WTC11 (cell line): ENCODE data around the gene SRCIN1. TPM values are rescaled to one million over a fixed set of nuclear protein-coding genes. Genes with fewer than 3 reads are reported as not detected.

Experiments
- ATAC-seq: fragments of 200-7000 bp; cut with Tn5 transposase; 2 replicates; pipeline ENCODE4 v1.10.0; 2021; ENCODE audit warnings: mild to moderate bottlenecking, moderate library complexity
- CTCF ChIA-PET: fragments of 300-600 bp; sonication (Branson Sonifier 250); formaldehyde crosslinking; loops from one replicate; lab custom pipeline; 2021; ENCODE audit warnings: antibody characterized with exemption; lab: Charles Lee
- POLR2A ChIA-PET: fragments of 350-600 bp; sonication (Branson Sonifier 250); formaldehyde crosslinking; loops from one replicate; lab custom pipeline; 2021; ENCODE audit warnings: antibody characterized with exemption; lab: Charles Lee
- DNase-seq: peaks from one replicate; pipeline ENCODE4 v3.0.0; 2021; ENCODE audit warnings: low spot score
- H3K27ac Mint-ChIP-seq: 2 replicates; pipeline ENCODE4 v1.8.0; 2021; ENCODE audit warnings: mixed read lengths
- H3K27me3 Mint-ChIP-seq: 2 replicates; pipeline ENCODE4 v1.8.0; 2021; ENCODE audit warnings: low read depth, mild to moderate bottlenecking, moderate library complexity, mixed read lengths
- H3K36me3 Mint-ChIP-seq: 2 replicates; pipeline ENCODE4 v1.8.0; 2021; ENCODE audit warnings: mixed read lengths
- H3K4me1 Mint-ChIP-seq: 2 replicates; pipeline ENCODE4 v1.8.0; 2022; ENCODE audit warnings: mixed read lengths
- H3K4me3 Mint-ChIP-seq: 2 replicates; pipeline ENCODE4 v1.8.0; 2021; ENCODE audit warnings: mild to moderate bottlenecking, moderate library complexity, mixed read lengths
- H3K9me3 Mint-ChIP-seq: 2 replicates; pipeline ENCODE4 v1.8.0; 2021; ENCODE audit warnings: mixed read lengths
- AR ChIP-seq: fragments of 250-450 bp; sonication (Bioruptor Pico); IDR thresholded peaks from 2 replicates; pipeline ENCODE4 v1.9.0; 2021; ENCODE audit warnings: mild to moderate bottlenecking
- CREB1 ChIP-seq: sonication (generic); formaldehyde crosslinking; IDR thresholded peaks from 2 replicates; pipeline ENCODE4 v1.8.0; 2023; ENCODE audit warnings: mild to moderate bottlenecking, missing genetic modification reagents
- EMX1 ChIP-seq: fragments of 250-450 bp; sonication (Bioruptor Pico); IDR thresholded peaks from 2 replicates; pipeline ENCODE4 v1.8.0; 2021; ENCODE audit warnings: mild to moderate bottlenecking
- ETV6 ChIP-seq: sonication (generic); formaldehyde crosslinking; IDR thresholded peaks from 2 replicates; pipeline ENCODE4 v1.8.1; 2022; ENCODE audit warnings: mild to moderate bottlenecking, missing genetic modification reagents
- GTF2I ChIP-seq: fragments of 250-450 bp; sonication (Bioruptor Pico); conservative IDR thresholded peaks from 2 replicates; pipeline ENCODE4 v1.4.0; 2021; ENCODE audit warnings: mild to moderate bottlenecking
- IRF1 ChIP-seq: sonication (generic); formaldehyde crosslinking; IDR thresholded peaks from 2 replicates; pipeline ENCODE4 v1.8.0; 2023; ENCODE audit warnings: missing genetic modification reagents
- MAX ChIP-seq: sonication (generic); formaldehyde crosslinking; IDR thresholded peaks from 2 replicates; pipeline ENCODE4 v1.8.0; 2022; ENCODE audit warnings: mild to moderate bottlenecking, missing genetic modification reagents
- MXD4 ChIP-seq: fragments of 250-450 bp; sonication (Bioruptor Pico); IDR thresholded peaks from 2 replicates; pipeline ENCODE4 v1.8.0; 2021; ENCODE audit warnings: mild to moderate bottlenecking, moderate library complexity, borderline replicate concordance
- NR2C2 ChIP-seq: sonication (generic); formaldehyde crosslinking; IDR thresholded peaks from 2 replicates; pipeline ENCODE4 v1.8.0; 2022; ENCODE audit warnings: mild to moderate bottlenecking, missing genetic modification reagents
- TCF7 ChIP-seq: sonication (generic); formaldehyde crosslinking; IDR thresholded peaks from 2 replicates; pipeline ENCODE4 v1.8.0; 2022; ENCODE audit warnings: mild to moderate bottlenecking, low read depth, missing genetic modification reagents, moderate library complexity
- TEAD4 ChIP-seq: sonication (generic); formaldehyde crosslinking; IDR thresholded peaks from 2 replicates; pipeline ENCODE4 v1.8.0; 2022; ENCODE audit warnings: mild to moderate bottlenecking, missing genetic modification reagents
- TP53 ChIP-seq: sonication (generic); formaldehyde crosslinking; IDR thresholded peaks from 2 replicates; pipeline ENCODE4 v1.8.1; 2023; ENCODE audit warnings: mild to moderate bottlenecking, missing genetic modification reagents
- ZBTB21 ChIP-seq: sonication (generic); formaldehyde crosslinking; IDR thresholded peaks from 2 replicates; pipeline ENCODE4 v1.8.1; 2023; ENCODE audit warnings: mild to moderate bottlenecking, missing genetic modification reagents, borderline replicate concordance
- ZNF121 ChIP-seq: sonication (generic); formaldehyde crosslinking; IDR thresholded peaks from 2 replicates; pipeline ENCODE4 v1.8.0; 2023; ENCODE audit warnings: missing genetic modification reagents
- ZNF423 ChIP-seq: fragments of 250-450 bp; sonication (Bioruptor Pico); IDR thresholded peaks from 2 replicates; pipeline ENCODE4 v2.1.2; 2022; ENCODE audit warnings: mild to moderate bottlenecking, moderate library complexity
- total RNA-seq: library from RNA; stranded (reverse); gene quantifications from 3 replicates; pipeline ENCODE4 v1.2.3, GENCODE V29; 2021
- TF ChIP-seq, protein P1 (sequence below): sonication (generic); formaldehyde crosslinking; IDR thresholded peaks from 2 replicates; pipeline ENCODE4 v1.8.0; 2022; ENCODE audit warnings: missing genetic modification reagents
- TF ChIP-seq, protein P2 (sequence below): sonication (generic); formaldehyde crosslinking; IDR thresholded peaks from 2 replicates; pipeline ENCODE4 v1.8.1; 2022; ENCODE audit warnings: missing genetic modification reagents, borderline replicate concordance

Gene SRCIN1
- total RNA-seq, 1 experiment from 2014 or later, result 17.3 TPM

DNA sequence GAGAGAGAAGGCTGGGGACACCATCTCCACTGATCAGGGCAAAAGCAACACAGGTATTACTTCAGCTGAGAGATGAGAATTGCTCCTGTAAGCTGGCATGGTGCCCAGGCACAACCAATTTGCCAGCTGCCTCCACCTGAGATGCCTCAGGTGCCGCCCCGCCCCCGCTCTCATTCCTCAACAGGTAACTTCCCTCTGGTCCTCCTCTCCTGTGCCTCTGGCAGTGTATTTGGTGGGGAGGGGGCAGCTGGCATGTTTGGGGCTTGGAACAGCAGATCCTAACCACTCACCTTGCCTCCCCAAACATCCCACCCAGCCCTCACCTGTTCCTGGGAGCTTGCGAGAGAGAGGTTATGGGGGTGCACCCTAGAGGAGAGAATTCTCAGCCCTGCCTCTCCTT, 2.9 kb upstream of the SRCIN1 start (continued):
- TF ChIP-seq AR (CRISPR knock-in tag) (no peak), MXD4 (CRISPR knock-in tag) (no peak), TCF7 (CRISPR knock-in tag) (no peak), CREB1 (CRISPR knock-in tag) (no peak), TEAD4 (CRISPR knock-in tag) (no peak), ETV6 (CRISPR knock-in tag) (no peak)
- TF ChIP-seq, all 79 proteins: peak for 0

DNA sequence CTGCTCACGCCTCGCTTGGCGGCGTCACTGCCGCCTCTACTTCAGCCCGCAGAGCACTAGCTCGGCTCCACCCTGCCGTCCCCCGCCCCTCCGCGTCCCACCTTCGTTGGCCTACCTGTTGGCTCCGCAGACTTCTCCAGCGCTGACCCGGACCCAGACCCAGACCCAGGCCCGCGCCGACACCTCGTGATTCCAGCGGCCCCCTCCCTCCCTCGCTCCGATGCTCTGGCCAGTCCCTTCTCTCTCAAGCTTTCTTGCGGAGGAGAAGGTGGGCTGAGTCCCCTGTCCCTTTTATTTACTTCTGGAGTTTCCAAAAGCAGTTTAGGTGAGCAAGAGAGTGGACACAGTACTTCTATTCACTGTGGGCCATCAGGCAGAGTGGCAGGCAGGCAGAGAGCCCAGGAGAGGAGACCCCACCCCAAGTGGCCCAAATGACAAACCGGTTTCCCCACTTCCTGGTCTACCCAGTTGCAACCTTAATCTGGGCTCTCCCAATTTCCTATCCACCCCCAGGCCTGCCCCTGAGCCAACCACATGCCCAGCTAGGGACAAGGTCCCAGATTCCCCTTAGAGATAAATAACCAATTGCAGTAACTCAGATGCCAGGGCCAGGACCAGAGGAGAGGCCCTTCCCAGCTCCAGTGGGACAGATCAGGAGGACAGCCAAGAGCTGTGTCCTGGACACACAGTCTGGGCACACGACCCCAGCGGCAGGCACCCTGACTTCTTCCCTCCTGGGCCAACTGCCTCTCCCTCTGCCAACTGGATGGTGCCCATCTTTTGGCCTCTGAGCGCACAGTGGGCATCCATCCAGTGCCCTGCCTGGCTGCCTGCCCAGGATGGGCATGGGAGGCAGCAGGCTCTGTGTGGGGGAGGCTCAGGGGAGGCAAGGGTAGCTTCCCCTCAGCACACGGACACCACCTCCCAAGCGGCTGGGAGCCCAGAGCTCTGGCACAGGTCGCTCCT, 1.2 kb upstream of the SRCIN1 start:
- DNase-seq, result no peak

More for the DNA sequence above, 1.2 kb upstream of the SRCIN1 start:
- POLR2A ChIA-PET, result interaction anchor here (0.6 kb wide), 1 partner anchor 1432 kb away, joined by 4 read pairs; no protein-coding TSS in a partner anchor
- Mint-ChIP-seq H3K4me3 (peak overlapping the region; percentile 71), H3K9me3 (peaks cover 4% of the 10 kb centered on the region)
- ATAC-seq, result no peak
- no peak for TF ChIP-seq IRF1 (CRISPR knock-in tag)
- TF ChIP-seq ZNF423, result no peak
- TF ChIP-seq, protein P1, sequence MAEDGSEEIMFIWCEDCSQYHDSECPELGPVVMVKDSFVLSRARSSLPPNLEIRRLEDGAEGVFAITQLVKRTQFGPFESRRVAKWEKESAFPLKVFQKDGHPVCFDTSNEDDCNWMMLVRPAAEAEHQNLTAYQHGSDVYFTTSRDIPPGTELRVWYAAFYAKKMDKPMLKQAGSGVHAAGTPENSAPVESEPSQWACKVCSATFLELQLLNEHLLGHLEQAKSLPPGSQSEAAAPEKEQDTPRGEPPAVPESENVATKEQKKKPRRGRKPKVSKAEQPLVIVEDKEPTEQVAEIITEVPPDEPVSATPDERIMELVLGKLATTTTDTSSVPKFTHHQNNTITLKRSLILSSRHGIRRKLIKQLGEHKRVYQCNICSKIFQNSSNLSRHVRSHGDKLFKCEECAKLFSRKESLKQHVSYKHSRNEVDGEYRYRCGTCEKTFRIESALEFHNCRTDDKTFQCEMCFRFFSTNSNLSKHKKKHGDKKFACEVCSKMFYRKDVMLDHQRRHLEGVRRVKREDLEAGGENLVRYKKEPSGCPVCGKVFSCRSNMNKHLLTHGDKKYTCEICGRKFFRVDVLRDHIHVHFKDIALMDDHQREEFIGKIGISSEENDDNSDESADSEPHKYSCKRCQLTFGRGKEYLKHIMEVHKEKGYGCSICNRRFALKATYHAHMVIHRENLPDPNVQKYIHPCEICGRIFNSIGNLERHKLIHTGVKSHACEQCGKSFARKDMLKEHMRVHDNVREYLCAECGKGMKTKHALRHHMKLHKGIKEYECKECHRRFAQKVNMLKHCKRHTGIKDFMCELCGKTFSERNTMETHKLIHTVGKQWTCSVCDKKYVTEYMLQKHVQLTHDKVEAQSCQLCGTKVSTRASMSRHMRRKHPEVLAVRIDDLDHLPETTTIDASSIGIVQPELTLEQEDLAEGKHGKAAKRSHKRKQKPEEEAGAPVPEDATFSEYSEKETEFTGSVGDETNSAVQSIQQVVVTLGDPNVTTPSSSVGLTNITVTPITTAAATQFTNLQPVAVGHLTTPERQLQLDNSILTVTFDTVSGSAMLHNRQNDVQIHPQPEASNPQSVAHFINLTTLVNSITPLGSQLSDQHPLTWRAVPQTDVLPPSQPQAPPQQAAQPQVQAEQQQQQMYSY, result no peak
- TF ChIP-seq, protein P2, sequence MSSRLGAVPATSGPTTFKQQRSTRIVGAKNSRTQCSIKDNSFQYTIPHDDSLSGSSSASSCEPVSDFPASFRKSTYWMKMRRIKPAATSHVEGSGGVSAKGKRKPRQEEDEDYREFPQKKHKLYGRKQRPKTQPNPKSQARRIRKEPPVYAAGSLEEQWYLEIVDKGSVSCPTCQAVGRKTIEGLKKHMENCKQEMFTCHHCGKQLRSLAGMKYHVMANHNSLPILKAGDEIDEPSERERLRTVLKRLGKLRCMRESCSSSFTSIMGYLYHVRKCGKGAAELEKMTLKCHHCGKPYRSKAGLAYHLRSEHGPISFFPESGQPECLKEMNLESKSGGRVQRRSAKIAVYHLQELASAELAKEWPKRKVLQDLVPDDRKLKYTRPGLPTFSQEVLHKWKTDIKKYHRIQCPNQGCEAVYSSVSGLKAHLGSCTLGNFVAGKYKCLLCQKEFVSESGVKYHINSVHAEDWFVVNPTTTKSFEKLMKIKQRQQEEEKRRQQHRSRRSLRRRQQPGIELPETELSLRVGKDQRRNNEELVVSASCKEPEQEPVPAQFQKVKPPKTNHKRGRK (CRISPR knock-in tag), result no peak
- no peak for TF ChIP-seq NR2C2 (CRISPR knock-in tag)
- TF ChIP-seq EMX1 (CRISPR knock-in tag), result no peak
- 0 out of 2 replicates have a peak, but pooled peaks have one; percentile 21 for TF ChIP-seq TP53 (CRISPR knock-in tag)
- no peak for TF ChIP-seq GTF2I (CRISPR knock-in tag)
- peak; percentile 2; the same call in 1 of the 2 replicates for TF ChIP-seq MAX (CRISPR knock-in tag)
- TF ChIP-seq ZBTB21 (CRISPR knock-in tag), result peak; percentile 71; the same call in 1 of the 2 replicates
- TF ChIP-seq ZNF121 (CRISPR knock-in tag), result 0 out of 2 replicates have a peak, but pooled peaks have one; percentile 0
- TF ChIP-seq, all 79 proteins: peak for 4
- H3K27me3 Mint-ChIP-seq, result peaks cover 45% of the 10 kb centered on the region
- H3K36me3 Mint-ChIP-seq, result peaks cover 6% of the 10 kb centered on the region
- CTCF ChIA-PET, result interaction anchor here (0.7 to 27.2 kb wide), 18 partner anchors 9 to 128 kb away, joined by 3 to 727 read pairs (median 5); partner anchors contain the start of gene EPOP
- H3K4me1 Mint-ChIP-seq, result peaks cover 68% of the 10 kb centered on the region
- peak overlapping the region; percentile 57; the same call in 1 of the 2 replicates for H3K27ac Mint-ChIP-seq
